Parathyroid adenoma (tissue), 2 donors: ENCODE measurements around the gene NR2C1.

Experiments used
- H2AFZ ChIP-seq: fragments of 300-600 bp; sonication (generic); one replicate; pipeline ENCODE4 v1.7.0; 2017; ENCODE audit warnings: antibody characterized with exemption, mild to moderate bottlenecking
- H3K27ac ChIP-seq: fragments of 300-600 bp; sonication (generic); one replicate; pipeline ENCODE4 v1.7.0; 2017
- H3K27me3 ChIP-seq: fragments of 300-600 bp; sonication (generic); one replicate; pipeline ENCODE4 v1.7.0; 2017; ENCODE audit warnings: low read length; ENCODE audit not compliant: control insufficient read depth, insufficient read depth
- H3K36me3 ChIP-seq: fragments of 300-600 bp; sonication (generic); one replicate; pipeline ENCODE4 v1.7.0; 2017; ENCODE audit warnings: low read length; ENCODE audit not compliant: control insufficient read depth, insufficient read depth
- H3K4me1 ChIP-seq: fragments of 300-600 bp; sonication (generic); one replicate; pipeline ENCODE4 v1.7.0; 2017; ENCODE audit warnings: control low read depth
- H3K4me2 ChIP-seq: fragments of 300-600 bp; sonication (generic); one replicate; pipeline ENCODE4 v1.7.0; 2017; ENCODE audit warnings: low read length
- H3K4me3 ChIP-seq: fragments of 300-600 bp; sonication (generic); one replicate; pipeline ENCODE4 v1.7.0; 2017; ENCODE audit warnings: low read depth, low read length
- H3K79me2 ChIP-seq: fragments of 300-600 bp; sonication (generic); one replicate; pipeline ENCODE4 v1.7.0; 2017; ENCODE audit warnings: control low read depth
- H3K9ac ChIP-seq: fragments of 300-600 bp; sonication (generic); one replicate; pipeline ENCODE4 v1.7.0; 2017; ENCODE audit warnings: mild to moderate bottlenecking
- H3K9me3 ChIP-seq: fragments of 300-600 bp; sonication (generic); one replicate; pipeline ENCODE4 v1.7.0; 2017; ENCODE audit warnings: low read length; ENCODE audit not compliant: control insufficient read depth
- TF ChIP-seq, protein P1 (sequence below): fragments of 300-600 bp; sonication (generic); IDR thresholded peaks from one replicate; pipeline ENCODE4 v1.7.0; 2017; ENCODE audit warnings: antibody characterized with exemption, mild to moderate bottlenecking
- donor health status: primary hyperparathyroidism.

Gene NR2C1

DNA sequence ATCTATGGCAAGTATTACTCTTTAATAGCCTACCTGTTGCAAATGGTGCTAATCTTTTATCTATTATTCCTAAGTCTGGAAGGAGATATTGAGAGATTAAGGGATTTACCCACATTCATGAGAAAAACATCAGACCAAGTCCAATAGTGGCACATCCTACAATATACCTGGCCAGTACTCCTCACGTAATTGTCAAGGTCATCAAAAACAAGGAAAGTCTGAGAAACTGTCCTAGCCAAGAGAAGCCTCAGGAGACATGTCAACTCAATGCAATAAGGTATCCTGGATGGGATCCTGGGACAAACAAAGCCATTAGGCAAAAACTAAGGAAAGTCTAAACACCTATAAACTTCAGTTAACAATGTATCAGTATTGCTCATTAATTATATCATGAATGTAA, 12.5 kb downstream of the NR2C1 start:
- no peaks in the 10 kb centered on the region for H3K27me3 ChIP-seq
- TF ChIP-seq, protein P1, sequence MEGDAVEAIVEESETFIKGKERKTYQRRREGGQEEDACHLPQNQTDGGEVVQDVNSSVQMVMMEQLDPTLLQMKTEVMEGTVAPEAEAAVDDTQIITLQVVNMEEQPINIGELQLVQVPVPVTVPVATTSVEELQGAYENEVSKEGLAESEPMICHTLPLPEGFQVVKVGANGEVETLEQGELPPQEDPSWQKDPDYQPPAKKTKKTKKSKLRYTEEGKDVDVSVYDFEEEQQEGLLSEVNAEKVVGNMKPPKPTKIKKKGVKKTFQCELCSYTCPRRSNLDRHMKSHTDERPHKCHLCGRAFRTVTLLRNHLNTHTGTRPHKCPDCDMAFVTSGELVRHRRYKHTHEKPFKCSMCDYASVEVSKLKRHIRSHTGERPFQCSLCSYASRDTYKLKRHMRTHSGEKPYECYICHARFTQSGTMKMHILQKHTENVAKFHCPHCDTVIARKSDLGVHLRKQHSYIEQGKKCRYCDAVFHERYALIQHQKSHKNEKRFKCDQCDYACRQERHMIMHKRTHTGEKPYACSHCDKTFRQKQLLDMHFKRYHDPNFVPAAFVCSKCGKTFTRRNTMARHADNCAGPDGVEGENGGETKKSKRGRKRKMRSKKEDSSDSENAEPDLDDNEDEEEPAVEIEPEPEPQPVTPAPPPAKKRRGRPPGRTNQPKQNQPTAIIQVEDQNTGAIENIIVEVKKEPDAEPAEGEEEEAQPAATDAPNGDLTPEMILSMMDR, result no peak
- no peaks in the 10 kb centered on the region for H3K36me3 ChIP-seq
- no peaks in the 10 kb centered on the region for H3K4me1 ChIP-seq
- no peak overlapping the region for H3K9ac ChIP-seq
- no peaks in the 10 kb centered on the region for H3K79me2 ChIP-seq
- H2AFZ ChIP-seq, result no peak overlapping the region
- H3K27ac ChIP-seq, result no peak overlapping the region
- H3K4me3 ChIP-seq, result no peak overlapping the region
- no peaks in the 10 kb centered on the region for H3K9me3 ChIP-seq
- H3K4me2 ChIP-seq, result no peak overlapping the region

DNA sequence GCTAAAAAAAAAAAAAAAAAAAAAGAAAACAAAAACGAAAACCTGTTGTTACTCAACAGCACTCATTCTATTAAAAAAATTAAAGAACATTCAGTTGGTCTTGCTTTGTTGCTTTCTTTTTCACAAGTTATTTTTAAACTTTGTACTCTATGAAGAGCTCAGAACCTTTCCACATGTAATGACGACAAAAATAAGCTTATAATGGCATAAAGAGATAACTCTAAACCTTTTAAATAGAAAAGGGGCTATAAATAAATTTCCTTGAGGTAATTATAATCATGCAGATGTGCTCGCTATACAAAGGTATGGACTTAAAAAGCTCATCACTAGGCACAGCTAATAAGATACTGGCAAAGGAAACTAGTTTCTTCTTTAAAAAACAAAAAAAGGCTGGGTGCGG, 13.4 kb downstream of the NR2C1 start:
- no peaks in the 10 kb centered on the region for H3K36me3 ChIP-seq
- no peak overlapping the region for H3K4me3 ChIP-seq
- H3K27ac ChIP-seq, result no peak overlapping the region
- H3K9me3 ChIP-seq, result no peaks in the 10 kb centered on the region
- H3K4me1 ChIP-seq, result no peaks in the 10 kb centered on the region
- no peak overlapping the region for H2AFZ ChIP-seq
- no peaks in the 10 kb centered on the region for H3K27me3 ChIP-seq
- H3K9ac ChIP-seq, result no peak overlapping the region
- H3K79me2 ChIP-seq, result no peaks in the 10 kb centered on the region
- no peak overlapping the region for H3K4me2 ChIP-seq
- TF ChIP-seq, protein P1, result no peak

DNA sequence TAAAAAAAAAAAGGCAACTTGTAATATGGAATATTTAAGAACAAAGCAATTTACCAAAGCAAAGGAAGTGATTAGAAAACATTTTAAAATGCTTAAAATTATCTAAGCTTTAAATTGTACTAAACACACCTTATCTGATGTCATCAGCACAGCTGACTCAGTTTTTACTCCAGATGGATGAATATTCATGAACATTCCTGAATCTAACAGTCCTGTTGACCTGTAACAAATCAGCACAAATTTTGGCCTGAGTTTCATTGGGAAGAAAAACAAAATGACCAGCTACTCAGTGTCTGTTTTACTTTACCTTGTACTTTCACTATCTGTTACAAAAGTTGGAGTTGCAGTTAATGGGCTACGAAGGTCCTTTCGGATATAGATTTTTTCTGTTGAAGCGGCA, 16.0 kb downstream of the NR2C1 start:
- no peak overlapping the region for H3K9ac ChIP-seq
- no peaks in the 10 kb centered on the region for H3K4me1 ChIP-seq
- no peaks in the 10 kb centered on the region for H3K36me3 ChIP-seq
- H2AFZ ChIP-seq, result no peak overlapping the region
- H3K4me3 ChIP-seq, result no peak overlapping the region
- no peaks in the 10 kb centered on the region for H3K9me3 ChIP-seq
- H3K27ac ChIP-seq, result no peak overlapping the region
- TF ChIP-seq, protein P1, result no peak
- no peaks in the 10 kb centered on the region for H3K79me2 ChIP-seq
- no peaks in the 10 kb centered on the region for H3K27me3 ChIP-seq
- no peak overlapping the region for H3K4me2 ChIP-seq

GRCh38 chr12:95055057-95055456, 18.4 kb downstream of the NR2C1 start:
- Histone ChIP-seq H3K4me2 (no peak overlapping the region), H3K4me1 (no peaks in the 10 kb centered on the region), H2AFZ (no peak overlapping the region), H3K4me3 (no peak overlapping the region), H3K9ac (no peak overlapping the region), H3K36me3 (no peaks in the 10 kb centered on the region), H3K9me3 (no peaks in the 10 kb centered on the region), H3K27me3 (no peaks in the 10 kb centered on the region), H3K79me2 (no peaks in the 10 kb centered on the region), H3K27ac (no peak overlapping the region)
- TF ChIP-seq, protein P1, result no peak

GRCh38 chr12:95054206-95054605, 19.2 kb downstream of the NR2C1 start:
- Histone ChIP-seq H3K4me1 (no peaks in the 10 kb centered on the region), H3K4me3 (no peak overlapping the region), H3K27me3 (no peaks in the 10 kb centered on the region), H3K79me2 (no peaks in the 10 kb centered on the region), H3K27ac (no peak overlapping the region), H2AFZ (no peak overlapping the region), H3K4me2 (no peak overlapping the region), H3K9me3 (no peaks in the 10 kb centered on the region), H3K36me3 (no peaks in the 10 kb centered on the region), H3K9ac (no peak overlapping the region)
- TF ChIP-seq, protein P1, result no peak
